NB4 (cell line): Measurements from ENCODE around the gene CALCR.

Source experiments
- DNase-seq: peaks from one replicate; pipeline ENCODE4 v3.0.0; 2010; ENCODE audit warnings: low read depth
- H3K4me3 ChIP-seq: one replicate; pipeline ENCODE4 v1.5.1; 2011; ENCODE audit warnings: mild to moderate bottlenecking, low read depth, low read length, moderate library complexity
- MYC ChIP-seq: IDR thresholded peaks from 2 replicates; pipeline ENCODE4 v1.6.1; 2011; ENCODE audit warnings: low read depth, low read length
- POLR2A ChIP-seq: IDR thresholded peaks from 2 replicates; pipeline ENCODE4 v1.6.1; 2011; ENCODE audit warnings: mild to moderate bottlenecking; ENCODE audit not compliant: insufficient read length; ENCODE audit errors: extremely low read depth
- TF ChIP-seq, protein P1 (sequence below): IDR thresholded peaks from one replicate; pipeline ENCODE4 v1.5.1; 2012; ENCODE audit warnings: low read depth, low read length
- TF ChIP-seq, protein P2 (sequence below): IDR thresholded peaks from 2 replicates; pipeline ENCODE4 v1.6.1; 2011; ENCODE audit warnings: low read depth, low read length

CALCR gene

GRCh38 chr7:93426155-93426696 is 148.3 kb downstream of the CALCR start:
- TF ChIP-seq MYC (no peak), POLR2A (no peak)
- TF ChIP-seq, protein P1, sequence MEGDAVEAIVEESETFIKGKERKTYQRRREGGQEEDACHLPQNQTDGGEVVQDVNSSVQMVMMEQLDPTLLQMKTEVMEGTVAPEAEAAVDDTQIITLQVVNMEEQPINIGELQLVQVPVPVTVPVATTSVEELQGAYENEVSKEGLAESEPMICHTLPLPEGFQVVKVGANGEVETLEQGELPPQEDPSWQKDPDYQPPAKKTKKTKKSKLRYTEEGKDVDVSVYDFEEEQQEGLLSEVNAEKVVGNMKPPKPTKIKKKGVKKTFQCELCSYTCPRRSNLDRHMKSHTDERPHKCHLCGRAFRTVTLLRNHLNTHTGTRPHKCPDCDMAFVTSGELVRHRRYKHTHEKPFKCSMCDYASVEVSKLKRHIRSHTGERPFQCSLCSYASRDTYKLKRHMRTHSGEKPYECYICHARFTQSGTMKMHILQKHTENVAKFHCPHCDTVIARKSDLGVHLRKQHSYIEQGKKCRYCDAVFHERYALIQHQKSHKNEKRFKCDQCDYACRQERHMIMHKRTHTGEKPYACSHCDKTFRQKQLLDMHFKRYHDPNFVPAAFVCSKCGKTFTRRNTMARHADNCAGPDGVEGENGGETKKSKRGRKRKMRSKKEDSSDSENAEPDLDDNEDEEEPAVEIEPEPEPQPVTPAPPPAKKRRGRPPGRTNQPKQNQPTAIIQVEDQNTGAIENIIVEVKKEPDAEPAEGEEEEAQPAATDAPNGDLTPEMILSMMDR: no peak
- TF ChIP-seq, protein P2, sequence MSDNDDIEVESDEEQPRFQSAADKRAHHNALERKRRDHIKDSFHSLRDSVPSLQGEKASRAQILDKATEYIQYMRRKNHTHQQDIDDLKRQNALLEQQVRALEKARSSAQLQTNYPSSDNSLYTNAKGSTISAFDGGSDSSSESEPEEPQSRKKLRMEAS: no peak
- DNase-seq: no peak

GRCh38 chr7:93414574-93414973 is 159.9 kb downstream of the CALCR start:
- no peak overlapping the region for H3K4me3 ChIP-seq
- DNase-seq: no peak

More at GRCh38 chr7:93426155-93426696, 148.3 kb downstream of the CALCR start:
- H3K4me3 ChIP-seq: no peak overlapping the region

GRCh38 chr7:93409324-93409723 is 165.2 kb downstream of the CALCR start:
- H3K4me3 ChIP-seq: no peak overlapping the region
- DNase-seq: no peak
- TF ChIP-seq, protein P2: no peak
- TF ChIP-seq, protein P1: no peak
- TF ChIP-seq MYC: no peak
- TF ChIP-seq POLR2A: no peak

More at GRCh38 chr7:93414574-93414973, 159.9 kb downstream of the CALCR start:
- TF ChIP-seq POLR2A (no peak), MYC (no peak)
- TF ChIP-seq, protein P2: no peak
- TF ChIP-seq, protein P1: no peak

DNA sequence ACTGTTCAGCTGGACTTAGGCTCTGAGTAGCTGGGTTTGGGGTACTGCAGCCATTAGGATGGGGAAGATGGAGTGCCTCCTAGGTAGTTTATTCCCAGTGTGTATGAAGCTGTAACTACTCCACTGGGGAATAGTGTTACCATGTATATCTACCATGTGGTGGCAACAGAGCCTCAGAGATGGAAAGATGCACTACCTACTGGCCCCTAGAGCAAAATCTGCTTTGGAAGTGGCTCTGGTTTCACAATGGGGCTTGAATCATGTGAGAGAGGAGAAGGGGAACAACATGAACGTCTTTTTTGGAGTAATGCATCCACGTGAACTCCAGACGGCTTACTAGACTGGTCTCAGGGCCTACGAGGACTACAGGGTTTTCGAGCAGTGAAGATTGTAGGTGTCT is 167.3 kb downstream of the CALCR start:
- no peak for DNase-seq
- H3K4me3 ChIP-seq: no peak overlapping the region
- TF ChIP-seq, protein P2: no peak

GRCh38 chr7:93402944-93403343 is 171.6 kb downstream of the CALCR start:
- no peak for DNase-seq
- no peak overlapping the region for H3K4me3 ChIP-seq
- TF ChIP-seq, protein P1: no peak
- TF ChIP-seq POLR2A: no peak
- TF ChIP-seq, protein P2: no peak
- no peak for TF ChIP-seq MYC

GRCh38 chr7:93399642-93400041 is 174.9 kb downstream of the CALCR start:
- H3K4me3 ChIP-seq: no peak overlapping the region
- no peak for DNase-seq
- TF ChIP-seq MYC (no peak), POLR2A (no peak)
- TF ChIP-seq, protein P1: no peak
- TF ChIP-seq, protein P2: no peak
